GM12878 (cell line): ENCODE data around the gene C14orf119. TPM values are rescaled to one million over a fixed set of nuclear protein-coding genes. Genes with fewer than 3 reads are reported as not detected.

Experiments
- ATAC-seq: fragments of 200-7000 bp; cut with Tn5 transposase; 3 replicates; pipeline ENCODE4 v1.9.1; 2020; ENCODE audit warnings: mild to moderate bottlenecking, moderate library complexity
- BruUV-seq: library from RNA; stranded (reverse); fragments of 400-500 nt; replicated peaks from 2 replicates; lab custom pipeline; 2021; lab: Mats Ljungman, UMichigan
- CTCF ChIA-PET: fragments of 300-600 bp; sonication (Branson Sonifier 250); formaldehyde crosslinking; extraction: SDS; loops from one replicate; lab custom pipeline; 2021; ENCODE audit warnings: inconsistent platforms; lab: Yijun Ruan, JAX
- POLR2A ChIA-PET: fragments of 350-600 bp; formaldehyde crosslinking; extraction: SDS; loops from one replicate; lab custom pipeline; 2021; ENCODE audit warnings: inconsistent platforms; lab: Charles Lee
- RAD21 ChIA-PET: fragments of 300-600 bp; sonication (Branson Sonifier 250); formaldehyde crosslinking; loops from one replicate; lab custom pipeline; 2023; ENCODE audit warnings: antibody characterized with exemption; ENCODE audit not compliant: unreplicated experiment; lab: Charles Lee
- SMC1A ChIA-PET: fragments of 300-600 bp; sonication (Branson Sonifier 250); formaldehyde crosslinking; loops from one replicate; lab custom pipeline; 2023; ENCODE audit not compliant: unreplicated experiment, uncharacterized antibody; lab: Charles Lee
- DNase-seq: peaks from one replicate; pipeline ENCODE4 v3.0.0-alpha.2; 2011; ENCODE audit warnings: low read depth, low spot score
- FAIRE-seq: peaks from 3 replicates; lab custom pipeline; 2011; peaks lifted over from hg19 to GRCh38; lab: Jason Lieb, UNC
- H2AFZ ChIP-seq: 2 replicates; pipeline ENCODE4 v1.6.0; 2011; ENCODE audit warnings: low read depth, low read length, control low read depth; ENCODE audit not compliant: control insufficient read depth
- H3K27ac ChIP-seq: 2 replicates; pipeline ENCODE4 v1.5.1; 2011; ENCODE audit warnings: control low read depth; ENCODE audit not compliant: control insufficient read depth, insufficient read depth
- H3K27me3 ChIP-seq, 2 experiments: replicated peaks in 1 of 2; 2 replicates each; pipeline versions ENCODE4 v1.6.0 to v1.6.1; 2011; ENCODE audit warnings: low read length in 1 of 2; ENCODE audit not compliant: control insufficient read depth in 2 of 2, insufficient read depth in 2 of 2
- H3K36me3 ChIP-seq, 2 experiments: 2 replicates each; pipeline ENCODE4 v1.5.1; 2011; ENCODE audit warnings: low read length in 1 of 2; ENCODE audit not compliant: control insufficient read depth in 2 of 2, insufficient read depth in 2 of 2
- H3K4me1 ChIP-seq: 2 replicates; pipeline ENCODE4 v1.6.1; 2011; ENCODE audit warnings: mild to moderate bottlenecking, low read length, moderate library complexity, mixed read lengths; ENCODE audit not compliant: control insufficient read depth, insufficient read depth
- H3K4me2 ChIP-seq: 2 replicates; pipeline ENCODE4 v1.6.0; 2011; ENCODE audit warnings: control low read depth; ENCODE audit not compliant: control insufficient read depth, insufficient read depth
- H3K4me3 ChIP-seq: fragments of 200-600 bp; sonication (generic); 2 replicates; pipeline ENCODE4 v1.5.1; 2016
- H3K79me2 ChIP-seq: 2 replicates; pipeline ENCODE4 v1.6.0; 2011; ENCODE audit warnings: low read length; ENCODE audit not compliant: control insufficient read depth, insufficient read depth
- H3K9ac ChIP-seq: 2 replicates; pipeline ENCODE4 v1.8.0; 2011; ENCODE audit warnings: low read length, control low read depth, mixed read lengths; ENCODE audit not compliant: control insufficient read depth, insufficient read depth
- H3K9me3 ChIP-seq: replicated peaks from 3 replicates; pipeline ENCODE4 v1.5.1; 2011; ENCODE audit warnings: mild to moderate bottlenecking, low read length; ENCODE audit not compliant: control insufficient read depth, insufficient read depth
- H4K20me1 ChIP-seq: 2 replicates; pipeline ENCODE4 v1.6.0; 2011; ENCODE audit not compliant: control insufficient read depth, insufficient read depth
- CHD1 ChIP-seq: IDR thresholded peaks from 2 replicates; pipeline ENCODE4 v1.6.1; 2012; ENCODE audit warnings: low read depth, low read length, improper control_type of control experiment
- ESRRA ChIP-seq: IDR thresholded peaks from 2 replicates; pipeline ENCODE4 v1.6.1; 2012; ENCODE audit warnings: mild to moderate bottlenecking, low read length, improper control_type of control experiment
- IKZF2 ChIP-seq, 2 experiments: fragments of 450-650 bp; IDR thresholded peaks; 2 replicates each; pipeline ENCODE4 v1.6.1; 2017; ENCODE audit warnings: mild to moderate bottlenecking in 2 of 2, moderate library complexity in 2 of 2
- POLR2AphosphoS2 ChIP-seq: IDR thresholded peaks from 2 replicates; pipeline ENCODE4 v1.6.1; 2011; ENCODE audit warnings: low read depth, mild to moderate bottlenecking, low read length, improper control_type of control experiment, moderate library complexity
- RB1 ChIP-seq: fragments of 450-650 bp; formaldehyde crosslinking; IDR thresholded peaks from 2 replicates; pipeline ENCODE4 v1.6.1; 2017; ENCODE audit warnings: mild to moderate bottlenecking, borderline replicate concordance
- RBBP5 ChIP-seq: fragments of 200-600 bp; sonication (generic); conservative IDR thresholded peaks from 2 replicates; pipeline ENCODE4 v1.6.1; 2016
- TCF7 ChIP-seq: IDR thresholded peaks from 2 replicates; pipeline ENCODE4 v1.6.1; 2014; ENCODE audit warnings: antibody characterized with exemption, borderline replicate concordance
- WGBS: methylation state at CpG from one replicate; pipeline ENCODE4 v1.1.6; 2016; ENCODE audit warnings: low lambda C conversion rate; ENCODE audit not compliant: insufficient replicate concordance, insufficient coverage; ENCODE audit errors: missing lambda C conversion rate; 5-methylcytosine and 5-hydroxymethylcytosine counted together
- in situ Hi-C: fragments of 300-500 bp; cut with MboI; formaldehyde crosslinking; loops from 9 replicates; pipeline ENCODE4 v1.14.3; 2018; ENCODE audit warnings: mixed read lengths
- intact Hi-C: fragments of 100-400 bp; cut with micrococcal nuclease; formaldehyde crosslinking; loops from one replicate; pipeline ENCODE4 v1.14.2; 2022; ENCODE audit not compliant: unreplicated experiment
- polyA plus RNA-seq, 11 experiments: library from polyadenylated mRNA; depleted of rRNA in 4 of 11; unstranded in 6 of 11; stranded (reverse) in 5 of 11; fragments of >200 nt; fragmentation: Nextera tagmentation in 4 of 11; fragmentation: Illumina TruSeq in 1 of 11; extraction: Ambion mirVana in 4 of 11; extraction: Trizol in 1 of 11; gene quantifications; 1 replicate in 1 of 11; 2 replicates in 10 of 11; pipeline versions ENCODE4 v1.2.1 to v1.2.3, GENCODE V29; 2011 to 2016; ENCODE audit warnings: inconsistent platforms in 2 of 11, missing spikeins in 2 of 11, low read depth in 1 of 11
- total RNA-seq, 4 experiments: library from RNA; depleted of rRNA in 3 of 4; stranded (reverse); fragments of >200 nt in 3 of 4; fragmentation: Illumina TruSeq in 1 of 4; extraction: Trizol in 1 of 4; gene quantifications; 2 replicates each; pipeline versions ENCODE4 v1.2.1 to v1.2.3, GENCODE V29; 2013 to 2021
- TF ChIP-seq, protein P1 (sequence below): fragments of 450-650 bp; IDR thresholded peaks from 2 replicates; pipeline ENCODE4 v1.6.1; 2016; ENCODE audit warnings: mild to moderate bottlenecking

Gene C14orf119
- total and polyA plus RNA-seq, 10 of the 15 experiments (the other 5 are each of a cell fraction or from before 2014, with no cell fraction given) = 32.3 to 228 (median 57.6) TPM

DNA sequence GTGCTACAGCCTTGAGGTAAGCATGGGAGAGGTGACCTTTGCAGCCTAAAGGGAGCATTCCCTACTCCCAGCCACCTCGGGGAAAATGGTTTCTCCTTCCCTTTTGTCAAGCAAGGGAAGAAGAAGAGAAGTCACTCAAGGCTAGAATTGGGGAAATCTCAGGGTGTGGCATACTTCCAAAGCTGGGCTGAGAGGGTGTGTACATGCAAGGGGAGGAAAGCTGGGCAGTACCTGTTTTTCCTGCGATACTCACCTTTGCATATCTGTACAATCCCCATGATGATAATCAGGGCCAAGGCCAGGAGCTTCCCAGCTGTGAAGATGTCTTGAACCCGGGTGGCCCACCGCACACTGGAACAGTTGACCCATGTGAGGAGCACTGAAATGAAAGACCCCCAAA lies 47.5 kb downstream of the C14orf119 start:
- Histone ChIP-seq H3K4me2 (no peak overlapping the region), H3K9ac (no peak overlapping the region), H4K20me1 (no peaks in the 10 kb centered on the region; the same call in 1 of the 2 replicates), H3K4me1 (no peaks in the 10 kb centered on the region), H3K36me3 (no peaks in the 10 kb centered on the region), H3K79me2 (no peaks in the 10 kb centered on the region), H2AFZ (no peak overlapping the region), H3K4me3 (no peak overlapping the region), H3K27me3 (peaks cover 3% of the 10 kb centered on the region in 2 experiments; a peak in 3 of 4 replicates), H3K9me3 (no peaks in the 10 kb centered on the region), H3K27ac (no peak overlapping the region)
- no peak for TF ChIP-seq TCF7
- no peak for TF ChIP-seq CHD1
- no peak for TF ChIP-seq ESRRA
- TF ChIP-seq IKZF2 (IDR thresholded peaks at IDR 0.05) = no peak
- TF ChIP-seq POLR2AphosphoS2 = no peak
- no peak for TF ChIP-seq RB1
- TF ChIP-seq, protein P1, sequence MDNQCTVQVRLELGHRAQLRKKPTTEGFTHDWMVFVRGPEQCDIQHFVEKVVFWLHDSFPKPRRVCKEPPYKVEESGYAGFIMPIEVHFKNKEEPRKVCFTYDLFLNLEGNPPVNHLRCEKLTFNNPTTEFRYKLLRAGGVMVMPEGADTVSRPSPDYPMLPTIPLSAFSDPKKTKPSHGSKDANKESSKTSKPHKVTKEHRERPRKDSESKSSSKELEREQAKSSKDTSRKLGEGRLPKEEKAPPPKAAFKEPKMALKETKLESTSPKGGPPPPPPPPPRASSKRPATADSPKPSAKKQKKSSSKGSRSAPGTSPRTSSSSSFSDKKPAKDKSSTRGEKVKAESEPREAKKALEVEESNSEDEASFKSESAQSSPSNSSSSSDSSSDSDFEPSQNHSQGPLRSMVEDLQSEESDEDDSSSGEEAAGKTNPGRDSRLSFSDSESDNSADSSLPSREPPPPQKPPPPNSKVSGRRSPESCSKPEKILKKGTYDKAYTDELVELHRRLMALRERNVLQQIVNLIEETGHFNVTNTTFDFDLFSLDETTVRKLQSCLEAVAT = no peak
- TF ChIP-seq RBBP5 = no peak
- ATAC-seq (no peak), DNase-seq (no peak), FAIRE-seq (no peak)
- BruUV-seq = no TSS peak
- WGBS = 47% methylated on average over 4 of the region's 4 CpGs
- intact Hi-C loops (no loop called here), in situ Hi-C loops (no loop called here)
- ChIA-PET CTCF (interaction anchor here (1.0 to 3.2 kb wide), 2 partner anchors 22 to 74 kb away, joined by 3 to 16 read pairs; no protein-coding TSS in a partner anchor), SMC1A (no interaction called here), RAD21 (no interaction called here), POLR2A (interaction anchor here (0.6 kb wide), 1 partner anchor 68 kb away, joined by 4 read pairs; no protein-coding TSS in a partner anchor)
